Mesothelial cell of epicardium (in vitro differentiated cells): ENCODE measurements around the gene SVOP. TPM values are rescaled to one million over a fixed set of nuclear protein-coding genes. Genes with fewer than 3 reads are reported as not detected.

Source experiments
- DNase-seq, 2 experiments: peaks; one replicate each; pipeline ENCODE4 v3.0.0; 2021; ENCODE audit warnings: low spot score in 2 of 2; ENCODE audit not compliant: unreplicated experiment in 2 of 2
- H3K27ac Mint-ChIP-seq: 2 replicates; pipeline ENCODE4 v1.8.0; 2021; ENCODE audit warnings: mixed read lengths
- H3K27me3 Mint-ChIP-seq: 2 replicates; pipeline ENCODE4 v1.8.0; 2021; ENCODE audit warnings: low read depth, mixed read lengths
- H3K36me3 Mint-ChIP-seq: 2 replicates; pipeline ENCODE4 v1.8.0; 2021; ENCODE audit warnings: mixed read lengths
- H3K4me1 Mint-ChIP-seq: 2 replicates; pipeline ENCODE4 v1.8.0; 2021; ENCODE audit warnings: mixed read lengths
- H3K4me3 Mint-ChIP-seq: 2 replicates; pipeline ENCODE4 v1.8.0; 2021; ENCODE audit warnings: mild to moderate bottlenecking, moderate library complexity, mixed read lengths
- H3K9me3 Mint-ChIP-seq: 2 replicates; pipeline ENCODE4 v1.8.0; 2021; ENCODE audit warnings: mixed read lengths
- CTCF ChIP-seq: fragments of 200-600 bp; sonication (generic); IDR thresholded peaks from one replicate; pipeline ENCODE4 v1.5.0; 2021; ENCODE audit warnings: antibody characterized with exemption; ENCODE audit not compliant: unreplicated experiment
- total RNA-seq: library from RNA; stranded (reverse); gene quantifications from 3 replicates; pipeline ENCODE4 v1.2.1, GENCODE V29; 2021

Gene SVOP
- total RNA-seq, 1 donor from 2014 or later = not detected

GRCh38 chr12:108977360-108977759, 43.5 kb downstream of the SVOP start:
- no peak for TF ChIP-seq CTCF
- H3K4me1 Mint-ChIP-seq = no peaks in the 10 kb centered on the region
- H3K9me3 Mint-ChIP-seq = no peaks in the 10 kb centered on the region
- peaks cover 12% of the 10 kb centered on the region for H3K27me3 Mint-ChIP-seq
- no peak overlapping the region for H3K4me3 Mint-ChIP-seq
- no peak for DNase-seq
- H3K36me3 Mint-ChIP-seq = no peaks in the 10 kb centered on the region
- no peak overlapping the region for H3K27ac Mint-ChIP-seq

GRCh38 chr12:108975024-108975593, 45.8 kb downstream of the SVOP start:
- no peak for TF ChIP-seq CTCF
- no peak overlapping the region for H3K4me3 Mint-ChIP-seq
- no peak overlapping the region for H3K27ac Mint-ChIP-seq
- no peaks in the 10 kb centered on the region for H3K4me1 Mint-ChIP-seq
- H3K27me3 Mint-ChIP-seq = peaks cover 12% of the 10 kb centered on the region
- no peak for DNase-seq
- H3K9me3 Mint-ChIP-seq = no peaks in the 10 kb centered on the region
- H3K36me3 Mint-ChIP-seq = no peaks in the 10 kb centered on the region

GRCh38 chr12:108973629-108974152, 47.2 kb downstream of the SVOP start:
- Mint-ChIP-seq H3K27me3 (peaks cover 12% of the 10 kb centered on the region), H3K9me3 (no peaks in the 10 kb centered on the region), H3K27ac (no peak overlapping the region), H3K36me3 (no peaks in the 10 kb centered on the region), H3K4me3 (no peak overlapping the region), H3K4me1 (no peaks in the 10 kb centered on the region)
- no peak for TF ChIP-seq CTCF
- no peak for DNase-seq

- TF ChIP-seq CTCF = no peak
- no peaks in the 10 kb centered on the region for H3K9me3 Mint-ChIP-seq
- no peak overlapping the region for H3K4me3 Mint-ChIP-seq
- no peaks in the 10 kb centered on the region for H3K36me3 Mint-ChIP-seq
- H3K27me3 Mint-ChIP-seq = peaks cover 2% of the 10 kb centered on the region
- no peak for DNase-seq
- H3K27ac Mint-ChIP-seq = no peak overlapping the region
- H3K4me1 Mint-ChIP-seq = no peaks in the 10 kb centered on the region
Measured at GRCh38 chr12:108972358-108972757, 48.5 kb downstream of the SVOP start.

GRCh38 chr12:108969622-108970021, 51.2 kb downstream of the SVOP start:
- H3K9me3 Mint-ChIP-seq = no peaks in the 10 kb centered on the region
- H3K27me3 Mint-ChIP-seq = no peaks in the 10 kb centered on the region
- H3K4me1 Mint-ChIP-seq = no peaks in the 10 kb centered on the region
- TF ChIP-seq CTCF = no peak
- no peaks in the 10 kb centered on the region for H3K36me3 Mint-ChIP-seq
- no peak overlapping the region for H3K4me3 Mint-ChIP-seq
- DNase-seq = no peak
- no peak overlapping the region for H3K27ac Mint-ChIP-seq
